NCI-H2227 treated with DMSO at 0.1 percent for 48 hours (cell line): ENCODE data around the gene AFF3.

Source experiments
- DNase-seq: peaks from one replicate; lab custom pipeline; 2025; lab: John Stamatoyannopoulos, UW

The AFF3 gene

GRCh38 chr2:99860720-99861375 is 281.5 kb downstream of the AFF3 start:
- DNase-seq, result no peak

DNA sequence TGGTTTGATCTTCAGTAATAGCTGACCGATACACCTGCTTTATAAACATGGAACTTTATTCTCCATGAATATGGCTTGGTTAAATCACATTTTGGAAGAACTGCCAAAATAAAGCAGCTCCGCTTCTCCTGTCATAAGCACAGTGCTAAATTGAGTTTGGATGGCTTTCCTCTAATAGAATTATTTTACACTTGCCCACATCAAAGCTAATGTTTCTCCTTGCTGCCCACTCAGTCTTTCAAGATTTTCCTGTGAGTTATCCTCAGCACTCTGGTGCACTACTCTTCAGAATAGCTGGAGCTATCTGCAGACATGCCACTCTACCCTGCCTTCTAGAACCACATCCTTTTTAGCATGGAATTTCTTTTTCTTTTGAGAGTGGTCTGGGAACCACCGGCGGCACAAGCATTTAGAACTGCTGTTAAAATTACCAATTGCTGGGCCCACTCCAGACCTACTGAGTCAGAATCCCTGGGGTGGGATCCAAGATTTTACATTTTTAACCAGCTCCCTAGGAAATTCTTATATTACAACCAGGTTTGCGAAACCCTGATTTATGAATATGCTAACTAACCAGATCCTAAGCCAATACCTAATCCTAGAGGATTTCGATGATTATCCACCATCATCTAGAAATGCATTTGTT is 283.3 kb downstream of the AFF3 start:
- no peak for DNase-seq

DNA sequence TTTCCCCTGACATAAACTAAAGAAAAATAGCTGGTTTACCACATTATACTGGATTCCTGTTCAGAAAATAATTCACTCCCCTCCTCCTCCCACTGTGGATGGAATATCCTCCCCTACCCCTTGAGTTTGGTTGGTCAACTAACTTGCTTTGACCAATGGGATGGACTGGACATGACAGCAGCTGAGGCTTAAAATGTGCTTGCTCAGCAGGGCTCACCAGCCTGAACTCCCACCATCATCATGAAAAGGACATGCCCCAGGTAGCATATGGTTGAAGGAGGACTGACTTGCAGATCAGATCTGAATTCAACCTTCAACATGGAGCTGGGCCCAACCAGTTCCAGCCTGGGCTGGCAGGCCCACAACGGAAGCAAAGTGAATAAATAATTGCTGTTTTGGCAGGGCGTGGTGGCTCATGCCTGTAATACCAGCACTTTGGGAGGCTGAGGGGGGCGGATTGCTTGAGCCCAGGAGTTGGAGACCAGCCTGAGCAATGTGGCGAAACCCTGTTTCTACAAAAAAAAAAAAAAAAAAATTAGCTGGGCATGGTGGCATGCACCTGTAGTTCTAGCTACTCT is 284.4 kb downstream of the AFF3 start:
- DNase-seq, result no peak

DNA sequence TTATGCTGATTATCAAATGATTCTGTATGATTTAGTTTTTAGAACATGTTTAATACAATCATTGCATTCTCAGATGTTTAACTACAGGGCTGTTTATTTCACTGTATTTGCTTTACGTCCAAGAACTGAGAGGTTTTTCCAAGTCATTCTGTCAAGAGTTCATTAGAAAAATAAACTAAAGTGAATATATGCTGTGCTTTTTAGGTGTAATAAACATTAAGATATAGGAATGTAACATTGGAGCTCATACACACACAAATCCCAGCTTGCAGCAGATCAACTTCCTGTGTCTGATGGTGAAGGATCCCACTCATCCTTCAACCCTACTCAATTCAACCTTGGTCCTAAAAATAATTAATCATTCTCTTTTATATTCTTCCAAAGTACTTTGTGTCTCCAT is 285.0 kb downstream of the AFF3 start:
- DNase-seq, result no peak

- no peak for DNase-seq
These were observed 286.3 kb downstream of the AFF3 start for GRCh38 chr2:99856119-99856518.

DNA sequence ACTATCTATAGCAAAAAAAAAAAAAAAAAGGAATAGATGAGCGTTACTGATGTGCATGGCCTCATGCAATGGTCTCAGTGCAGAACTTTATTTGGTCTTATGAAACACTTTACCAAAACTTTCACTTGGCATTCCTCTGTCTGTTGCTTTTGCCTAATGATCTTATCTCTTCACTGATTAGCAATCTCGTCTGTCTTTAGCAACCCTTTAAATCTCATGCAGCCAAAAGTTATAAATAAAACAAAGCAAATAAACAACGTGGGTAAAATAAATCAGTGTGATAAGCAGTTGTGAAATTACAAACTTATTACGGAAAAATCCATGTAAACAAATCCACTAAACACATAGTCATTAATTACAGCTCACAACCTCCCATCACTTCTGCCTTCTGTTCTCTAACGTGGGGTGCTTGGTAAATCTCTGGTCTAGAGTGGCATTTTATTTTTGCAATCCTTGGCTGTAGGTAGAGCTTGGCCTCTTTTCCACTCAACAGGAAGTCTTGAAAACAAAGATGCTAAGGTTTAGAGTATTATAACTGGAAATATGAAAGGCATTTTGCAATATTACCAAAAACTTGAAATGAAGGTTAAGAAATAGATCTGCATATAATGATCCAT is 288.0 kb downstream of the AFF3 start:
- no peak for DNase-seq

DNA sequence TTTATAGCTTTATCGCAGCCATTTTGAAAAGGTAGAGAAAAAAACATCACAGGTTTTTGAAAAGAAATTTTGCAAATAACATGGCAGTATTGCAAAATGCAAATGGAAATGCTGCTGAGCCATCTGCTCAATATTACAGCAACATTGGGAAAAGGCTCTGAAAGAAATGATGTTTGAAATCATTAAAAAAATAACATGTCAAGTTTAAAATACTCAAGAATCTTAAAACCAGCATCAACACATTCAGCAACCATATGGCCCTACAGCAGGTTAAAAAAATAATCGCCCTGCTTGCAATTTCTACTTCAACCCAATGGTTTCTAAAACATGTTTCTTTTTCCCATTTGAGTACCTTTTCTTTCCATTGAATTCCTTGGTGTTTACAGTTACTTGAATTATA is 289.4 kb downstream of the AFF3 start:
- DNase-seq, result no peak

DNA sequence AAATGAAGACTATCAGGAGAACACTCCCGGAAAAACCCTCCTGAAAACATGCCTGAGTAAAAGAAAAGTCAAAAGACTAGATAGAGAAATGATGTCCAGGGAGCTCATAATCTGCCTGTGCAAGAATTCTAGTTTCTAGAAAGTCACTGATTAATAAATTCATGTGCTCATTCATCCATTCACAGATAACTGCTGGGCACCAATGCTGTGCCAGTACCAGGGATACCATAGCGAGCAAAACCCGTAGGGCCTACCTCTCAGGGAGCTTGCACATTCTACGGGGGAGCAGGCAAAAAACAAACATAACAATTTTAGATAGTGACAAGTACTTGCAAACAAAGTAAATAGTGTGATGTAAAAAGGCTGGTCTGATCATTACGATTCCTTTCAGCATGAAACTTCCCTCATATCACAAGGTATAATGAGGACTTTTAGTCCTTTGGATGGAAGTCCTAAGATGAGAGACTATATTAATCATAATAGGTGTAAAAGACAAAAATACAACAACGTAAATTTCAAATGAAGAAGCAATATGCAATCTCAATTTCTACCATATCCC is 289.9 kb downstream of the AFF3 start:
- no peak for DNase-seq

GRCh38 chr2:99851811-99852210 is 290.6 kb downstream of the AFF3 start:
- no peak for DNase-seq

DNA sequence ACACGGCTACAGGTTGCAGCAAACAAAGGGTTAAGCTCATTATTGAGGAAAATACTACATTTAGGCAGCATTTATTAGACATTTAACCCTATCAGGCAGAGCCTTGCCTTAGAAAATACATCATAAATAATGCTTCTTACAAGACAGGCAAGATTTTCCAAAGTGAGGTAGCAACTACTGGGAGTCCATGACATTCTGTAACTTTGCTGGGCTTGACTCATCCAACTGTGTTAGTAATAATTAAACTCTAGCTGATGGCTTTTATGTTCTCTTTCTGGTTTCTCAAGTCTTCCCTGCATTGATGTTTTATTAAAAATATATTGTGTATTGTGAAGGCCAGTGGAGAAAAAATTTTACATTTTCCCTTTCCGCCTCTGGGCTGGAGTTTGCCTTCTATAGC is 291.3 kb downstream of the AFF3 start:
- no peak for DNase-seq

- DNase-seq, result no peak
These were observed 292.2 kb downstream of the AFF3 start for GRCh38 chr2:99850084-99850710.

- no peak for DNase-seq
These were observed 295.8 kb downstream of the AFF3 start for GRCh38 chr2:99846462-99847107.

GRCh38 chr2:99845296-99845695 is 297.1 kb downstream of the AFF3 start:
- no peak for DNase-seq

- no peak for DNase-seq
These were observed 299.9 kb downstream of the AFF3 start for GRCh38 chr2:99842451-99842850.

DNA sequence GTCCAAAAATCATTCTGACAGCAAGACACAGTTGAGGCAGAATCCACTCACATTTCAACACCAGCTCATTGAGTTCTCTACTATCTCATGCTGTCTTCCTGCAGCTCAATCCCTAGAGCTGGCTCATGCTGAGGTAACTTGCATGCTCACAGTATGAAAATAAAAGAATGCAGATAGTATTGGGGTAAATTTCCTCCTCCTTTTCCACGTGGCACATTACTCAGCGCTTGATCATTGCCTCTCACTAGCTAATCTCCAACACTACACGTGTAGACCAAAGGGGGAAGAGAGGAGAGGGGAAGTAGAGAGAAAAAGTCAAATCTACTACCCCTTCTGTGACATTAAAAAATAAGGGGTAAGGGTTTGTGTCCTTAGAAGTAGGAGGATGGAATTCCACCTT is 300.6 kb downstream of the AFF3 start:
- DNase-seq, result no peak

GRCh38 chr2:99840831-99841230 is 301.6 kb downstream of the AFF3 start:
- DNase-seq, result no peak

- DNase-seq, result no peak
These were observed 305.4 kb downstream of the AFF3 start for GRCh38 chr2:99836690-99837605.

GRCh38 chr2:99834426-99834825 is 308.0 kb downstream of the AFF3 start:
- DNase-seq, result no peak

- no peak for DNase-seq
These were observed 308.7 kb downstream of the AFF3 start for GRCh38 chr2:99833586-99834201.

DNA sequence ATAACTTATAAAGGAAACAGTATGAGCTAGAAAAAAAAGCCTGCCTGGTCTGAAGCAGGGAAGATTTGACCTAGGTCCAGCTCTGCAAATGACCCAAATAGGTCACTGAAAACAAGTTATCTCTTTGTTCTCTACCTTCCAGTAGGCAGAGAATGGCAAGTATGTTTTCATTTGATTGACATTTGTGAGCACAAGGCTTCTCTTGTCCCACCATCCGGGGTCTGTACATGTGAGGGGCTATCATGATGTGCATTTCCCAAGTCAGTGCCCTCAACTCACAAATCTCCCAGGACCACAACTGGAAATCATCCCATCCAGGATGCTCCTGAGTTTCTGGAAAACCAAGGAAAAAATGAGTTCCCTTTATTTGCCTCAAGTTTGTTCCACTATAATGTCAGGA is 309.5 kb downstream of the AFF3 start:
- DNase-seq, result no peak
